GM21526 (cell line): ENCODE measurements around the gene GLDN.
A peak's percentile ranks its signal among the peaks of the same experiment; 100 is the strongest.

Experiments
- ATAC-seq: cut with Tn5 transposase; IDR thresholded peaks from one replicate; pipeline ENCODE4 v1.9.1; 2021; ENCODE audit warnings: moderate library complexity; ENCODE audit not compliant: unreplicated experiment, low FRiP score

Gene GLDN

GRCh38 chr15:51353976-51354375, 12.5 kb downstream of the GLDN start:
- no peak for ATAC-seq

GRCh38 chr15:51355096-51355495, 13.6 kb downstream of the GLDN start:
- ATAC-seq: no peak

- no peak for ATAC-seq
These were observed 14.7 kb downstream of the GLDN start for GRCh38 chr15:51356147-51356546.

- ATAC-seq: no peak
These were observed 15.5 kb downstream of the GLDN start for GRCh38 chr15:51356983-51357382.

GRCh38 chr15:51359981-51360380, 18.5 kb downstream of the GLDN start:
- ATAC-seq: no peak

GRCh38 chr15:51363383-51363782, 21.9 kb downstream of the GLDN start:
- no peak for ATAC-seq

GRCh38 chr15:51365417-51365816, 24.0 kb downstream of the GLDN start:
- no peak for ATAC-seq

- ATAC-seq: no peak
These were observed 24.6 kb downstream of the GLDN start for GRCh38 chr15:51366071-51366470.

GRCh38 chr15:51366920-51367319, 25.5 kb downstream of the GLDN start:
- ATAC-seq: no peak

- ATAC-seq: no peak
These were observed 26.0 kb downstream of the GLDN start for GRCh38 chr15:51367322-51367976.

GRCh38 chr15:51368307-51368706, 26.9 kb downstream of the GLDN start:
- no peak for ATAC-seq

GRCh38 chr15:51368751-51369450, 27.4 kb downstream of the GLDN start:
- no peak for ATAC-seq

GRCh38 chr15:51369451-51369761, 28.0 kb downstream of the GLDN start:
- no peak for ATAC-seq

- ATAC-seq: no peak
These were observed 29.8 kb downstream of the GLDN start for GRCh38 chr15:51371266-51371665.

- no peak for ATAC-seq
These were observed 32.7 kb downstream of the GLDN start for GRCh38 chr15:51374131-51374530.

GRCh38 chr15:51375966-51376640, 34.6 kb downstream of the GLDN start:
- ATAC-seq: no peak

- no peak for ATAC-seq
These were observed 35.8 kb downstream of the GLDN start for GRCh38 chr15:51377038-51377786.

GRCh38 chr15:51378406-51378805, 37.0 kb downstream of the GLDN start:
- ATAC-seq: no peak

GRCh38 chr15:51379390-51379789, 37.9 kb downstream of the GLDN start:
- ATAC-seq: no peak

GRCh38 chr15:51380999-51381806, 39.7 kb downstream of the GLDN start:
- peak; percentile 69 for ATAC-seq
